Activated CD4-positive, alpha-beta memory T cell treated with anti-CD3 and anti-CD28 coated beads, Interleukin-2, amount 10 ng/mL, durations not matched to agents 7 days and 5 days (primary cell): ENCODE data around the gene MBNL3. TPM values are rescaled to one million over a fixed set of nuclear protein-coding genes. Genes with fewer than 3 reads are reported as not detected.

Experiments
- CTCF ChIA-PET: fragments of 350-600 bp; sonication (Branson Sonifier 250); formaldehyde crosslinking; loops from one replicate; lab custom pipeline; 2021; ENCODE audit warnings: antibody characterized with exemption, inconsistent platforms; lab: Charles Lee
- POLR2A ChIA-PET: fragments of 350-600 bp; sonication (Branson Sonifier 250); formaldehyde crosslinking; loops from one replicate; lab custom pipeline; 2021; ENCODE audit warnings: antibody characterized with exemption; lab: Charles Lee
- DNase-seq: peaks from one replicate; pipeline ENCODE4 v3.0.0-alpha.2; 2020
- H3K27ac Mint-ChIP-seq: one replicate; pipeline ENCODE4 v1.8.0; 2021; ENCODE audit warnings: mild to moderate bottlenecking, mixed read lengths
- H3K27me3 Mint-ChIP-seq: one replicate; pipeline ENCODE4 v1.8.0; 2021; ENCODE audit warnings: mixed read lengths
- H3K36me3 Mint-ChIP-seq: one replicate; pipeline ENCODE4 v1.8.0; 2021; ENCODE audit warnings: low read depth, mixed read lengths
- H3K4me1 Mint-ChIP-seq: one replicate; pipeline ENCODE4 v1.8.0; 2021; ENCODE audit warnings: mixed read lengths
- H3K4me3 Mint-ChIP-seq: one replicate; pipeline ENCODE4 v1.8.0; 2021; ENCODE audit warnings: mild to moderate bottlenecking, mixed read lengths
- H3K9me3 Mint-ChIP-seq: one replicate; pipeline ENCODE4 v1.8.0; 2021; ENCODE audit warnings: mixed read lengths
- total RNA-seq, 2 experiments: library from RNA; stranded (reverse); gene quantifications; one replicate each; pipeline ENCODE4 v1.2.3, GENCODE V29; 2021

Gene MBNL3
- total RNA-seq, result 10 to 100 TPM; 24.9 to 26.6 TPM

- H3K36me3 Mint-ChIP-seq, result peaks cover 3% of the 10 kb centered on the region
- CTCF ChIA-PET, result interaction anchor here (0.8 to 1.9 kb wide), 5 partner anchors 9 to 661 kb away, joined by 3 to 7 read pairs (median 4); no protein-coding TSS in a partner anchor
- no peaks in the 10 kb centered on the region for H3K9me3 Mint-ChIP-seq
- peak within 1 kb of the TSS; percentile 92 for H3K27ac Mint-ChIP-seq
- POLR2A ChIA-PET, result interaction anchor here (1.1 to 2.0 kb wide), 5 partner anchors 9 to 661 kb away, joined by 3 to 18 read pairs (median 4); partner anchors contain the start of genes RAP2C and STK26
- peak; percentile 61 for DNase-seq
- no peaks in the 10 kb centered on the region for H3K27me3 Mint-ChIP-seq
- H3K4me1 Mint-ChIP-seq, result peaks cover 47% of the 10 kb centered on the region
- peak within 1 kb of the TSS; percentile 91 for H3K4me3 Mint-ChIP-seq
Observed at GRCh38 chrX:132488819-132489577, at the start of gene MBNL3. Gene MBNL3 (minus strand): TSS chrX:132489038. CDS start chrX:132439611, 49,427 bp downstream.

GRCh38 chrX:132533409-132533808 is 44.6 kb upstream of the MBNL3 start:
- Mint-ChIP-seq H3K4me1 (peaks cover 2% of the 10 kb centered on the region), H3K9me3 (no peaks in the 10 kb centered on the region), H3K4me3 (no peak overlapping the region), H3K36me3 (no peaks in the 10 kb centered on the region), H3K27me3 (peaks cover 4% of the 10 kb centered on the region), H3K27ac (no peak overlapping the region)
- DNase-seq, result no peak
- POLR2A ChIA-PET, result no interaction called here
- CTCF ChIA-PET, result no interaction called here

- Mint-ChIP-seq H3K27ac (no peak overlapping the region), H3K36me3 (no peaks in the 10 kb centered on the region), H3K4me3 (no peak overlapping the region), H3K4me1 (peaks cover 2% of the 10 kb centered on the region), H3K27me3 (peaks cover 6% of the 10 kb centered on the region), H3K9me3 (no peaks in the 10 kb centered on the region)
- no peak for DNase-seq
- ChIA-PET POLR2A (no interaction called here), CTCF (no interaction called here)
Observed at GRCh38 chrX:132532913-132533312, 44.1 kb upstream of the MBNL3 start.

GRCh38 chrX:132532097-132532496 is 43.3 kb upstream of the MBNL3 start:
- Mint-ChIP-seq H3K4me1 (peaks cover 2% of the 10 kb centered on the region), H3K27ac (no peak overlapping the region), H3K36me3 (no peaks in the 10 kb centered on the region), H3K9me3 (no peaks in the 10 kb centered on the region), H3K27me3 (peaks cover 6% of the 10 kb centered on the region), H3K4me3 (no peak overlapping the region)
- no peak for DNase-seq
- ChIA-PET POLR2A (no interaction called here), CTCF (no interaction called here)

GRCh38 chrX:132520792-132521191 is 32.0 kb upstream of the MBNL3 start:
- Mint-ChIP-seq H3K4me3 (no peak overlapping the region), H3K27ac (no peak overlapping the region), H3K4me1 (no peaks in the 10 kb centered on the region), H3K36me3 (no peaks in the 10 kb centered on the region), H3K9me3 (no peaks in the 10 kb centered on the region), H3K27me3 (no peaks in the 10 kb centered on the region)
- ChIA-PET POLR2A (no interaction called here), CTCF (no interaction called here)
- no peak for DNase-seq

GRCh38 chrX:132520213-132520612 is 31.4 kb upstream of the MBNL3 start:
- Mint-ChIP-seq H3K9me3 (no peaks in the 10 kb centered on the region), H3K27me3 (no peaks in the 10 kb centered on the region), H3K36me3 (no peaks in the 10 kb centered on the region), H3K4me3 (no peak overlapping the region), H3K27ac (no peak overlapping the region), H3K4me1 (no peaks in the 10 kb centered on the region)
- POLR2A ChIA-PET, result no interaction called here
- no peak for DNase-seq
- CTCF ChIA-PET, result no interaction called here

GRCh38 chrX:132518401-132518800 is 29.6 kb upstream of the MBNL3 start:
- ChIA-PET POLR2A (no interaction called here), CTCF (no interaction called here)
- Mint-ChIP-seq H3K4me3 (no peak overlapping the region), H3K27ac (no peak overlapping the region), H3K4me1 (no peaks in the 10 kb centered on the region), H3K9me3 (no peaks in the 10 kb centered on the region), H3K27me3 (no peaks in the 10 kb centered on the region), H3K36me3 (no peaks in the 10 kb centered on the region)
- no peak for DNase-seq

- no peaks in the 10 kb centered on the region for H3K4me1 Mint-ChIP-seq
- POLR2A ChIA-PET, result no interaction called here
- H3K36me3 Mint-ChIP-seq, result no peaks in the 10 kb centered on the region
- no peak overlapping the region for H3K4me3 Mint-ChIP-seq
- H3K9me3 Mint-ChIP-seq, result no peaks in the 10 kb centered on the region
- H3K27ac Mint-ChIP-seq, result no peak overlapping the region
- H3K27me3 Mint-ChIP-seq, result peaks cover 2% of the 10 kb centered on the region
- no peak for DNase-seq
- CTCF ChIA-PET, result no interaction called here
Observed at GRCh38 chrX:132508834-132509233, 20.0 kb upstream of the MBNL3 start.

- Mint-ChIP-seq H3K27me3 (no peaks in the 10 kb centered on the region), H3K9me3 (no peaks in the 10 kb centered on the region), H3K4me3 (no peak overlapping the region), H3K27ac (no peak overlapping the region), H3K4me1 (no peaks in the 10 kb centered on the region), H3K36me3 (no peaks in the 10 kb centered on the region)
- ChIA-PET POLR2A (no interaction called here), CTCF (no interaction called here)
- no peak for DNase-seq
Observed at GRCh38 chrX:132505116-132505515, 16.3 kb upstream of the MBNL3 start.

- CTCF ChIA-PET, result no interaction called here
Observed at GRCh38 chrX:132504417-132504816, 15.6 kb upstream of the MBNL3 start.

GRCh38 chrX:132501606-132502005 is 12.8 kb upstream of the MBNL3 start:
- ChIA-PET CTCF (no interaction called here), POLR2A (no interaction called here)
- H3K9me3 Mint-ChIP-seq, result no peaks in the 10 kb centered on the region
- H3K36me3 Mint-ChIP-seq, result no peaks in the 10 kb centered on the region
- no peak overlapping the region for H3K27ac Mint-ChIP-seq
- H3K4me3 Mint-ChIP-seq, result no peak overlapping the region
- no peak for DNase-seq
- peaks cover 7% of the 10 kb centered on the region for H3K27me3 Mint-ChIP-seq
- no peaks in the 10 kb centered on the region for H3K4me1 Mint-ChIP-seq

More at GRCh38 chrX:132504417-132504816, 15.6 kb upstream of the MBNL3 start:
- no peaks in the 10 kb centered on the region for H3K9me3 Mint-ChIP-seq
- no peak overlapping the region for H3K4me3 Mint-ChIP-seq
- DNase-seq, result no peak
- POLR2A ChIA-PET, result no interaction called here
- no peaks in the 10 kb centered on the region for H3K36me3 Mint-ChIP-seq
- H3K27me3 Mint-ChIP-seq, result no peaks in the 10 kb centered on the region
- H3K4me1 Mint-ChIP-seq, result no peaks in the 10 kb centered on the region
- H3K27ac Mint-ChIP-seq, result no peak overlapping the region

- Mint-ChIP-seq H3K4me3 (no peak overlapping the region), H3K9me3 (no peaks in the 10 kb centered on the region), H3K27ac (no peak overlapping the region), H3K4me1 (no peaks in the 10 kb centered on the region), H3K27me3 (peaks cover 11% of the 10 kb centered on the region), H3K36me3 (no peaks in the 10 kb centered on the region)
- ChIA-PET CTCF (no interaction called here), POLR2A (no interaction called here)
- no peak for DNase-seq
Observed at GRCh38 chrX:132497432-132497831, 8.6 kb upstream of the MBNL3 start.

- Mint-ChIP-seq H3K36me3 (no peaks in the 10 kb centered on the region), H3K27me3 (peaks cover 8% of the 10 kb centered on the region), H3K27ac (no peak overlapping the region), H3K4me3 (no peak overlapping the region), H3K9me3 (no peaks in the 10 kb centered on the region), H3K4me1 (peaks cover 21% of the 10 kb centered on the region)
- POLR2A ChIA-PET, result no interaction called here
- DNase-seq, result no peak
- CTCF ChIA-PET, result no interaction called here
Observed at GRCh38 chrX:132493095-132493494, 4.3 kb upstream of the MBNL3 start.

- Mint-ChIP-seq H3K4me3 (peak overlapping the region; percentile 89), H3K9me3 (no peaks in the 10 kb centered on the region), H3K36me3 (peaks cover 3% of the 10 kb centered on the region), H3K27ac (no peak overlapping the region), H3K4me1 (peaks cover 37% of the 10 kb centered on the region), H3K27me3 (peaks cover 1% of the 10 kb centered on the region)
- POLR2A ChIA-PET, result interaction anchor here (1.2 to 2.4 kb wide), 2 partner anchors 10 to 27 kb away, joined by 3 to 17 read pairs; no protein-coding TSS in a partner anchor
- CTCF ChIA-PET, result interaction anchor here (0.6 to 2.0 kb wide), 7 partner anchors 10 to 1063 kb away, joined by 3 to 5 read pairs (median 3); no protein-coding TSS in a partner anchor
- peak; percentile 18 for DNase-seq
Observed at GRCh38 chrX:132491191-132491590, 2.4 kb upstream of the MBNL3 start.
